Measurements from ENCODE around the gene TMEM117. TPM values are rescaled to one million over a fixed set of nuclear protein-coding genes. Genes with fewer than 3 reads are reported as not detected.

The TMEM117 gene
- total and polyA plus RNA-seq, 7 donors: 1.9 to 4.7 (median 3.9) TPM

DNA sequence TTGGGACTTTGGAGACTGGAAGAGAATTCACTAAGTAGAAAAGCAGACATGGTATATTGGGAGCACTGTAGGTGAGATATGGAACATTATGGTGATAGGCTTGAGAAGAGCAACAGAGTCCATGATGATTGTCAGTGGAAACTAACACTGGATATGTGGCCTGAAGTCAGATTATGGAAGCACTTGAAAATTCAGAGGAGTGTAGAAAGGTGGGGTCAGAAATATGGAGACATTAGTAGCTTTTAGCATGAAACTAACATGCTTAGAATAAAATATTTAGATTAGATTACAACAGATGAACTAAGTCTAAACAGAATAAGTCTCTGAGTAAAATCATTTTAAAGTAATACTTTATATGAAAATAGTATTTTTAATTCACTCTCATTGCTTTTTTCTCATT lies 499.1 kb downstream of the TMEM117 start:
- DNase-seq (no peak), ATAC-seq (no peak)
- H3K4me3 ChIP-seq: no peak overlapping the region
- no peaks in the 10 kb centered on the region for H3K36me3 ChIP-seq (ENCODE audit: insufficient read depth in 1 of 2, low read depth in 1 of 2)
- H3K27me3 ChIP-seq (ENCODE audit: insufficient read depth in 3 of 3, low read length in 2 of 3): no peaks in the 10 kb centered on the region
- H3K27ac ChIP-seq: no peak overlapping the region
- intact Hi-C loops (cut with DNase I): no loop called here
- H3K4me1 ChIP-seq: no peaks in the 10 kb centered on the region
- TF ChIP-seq, protein P1, sequence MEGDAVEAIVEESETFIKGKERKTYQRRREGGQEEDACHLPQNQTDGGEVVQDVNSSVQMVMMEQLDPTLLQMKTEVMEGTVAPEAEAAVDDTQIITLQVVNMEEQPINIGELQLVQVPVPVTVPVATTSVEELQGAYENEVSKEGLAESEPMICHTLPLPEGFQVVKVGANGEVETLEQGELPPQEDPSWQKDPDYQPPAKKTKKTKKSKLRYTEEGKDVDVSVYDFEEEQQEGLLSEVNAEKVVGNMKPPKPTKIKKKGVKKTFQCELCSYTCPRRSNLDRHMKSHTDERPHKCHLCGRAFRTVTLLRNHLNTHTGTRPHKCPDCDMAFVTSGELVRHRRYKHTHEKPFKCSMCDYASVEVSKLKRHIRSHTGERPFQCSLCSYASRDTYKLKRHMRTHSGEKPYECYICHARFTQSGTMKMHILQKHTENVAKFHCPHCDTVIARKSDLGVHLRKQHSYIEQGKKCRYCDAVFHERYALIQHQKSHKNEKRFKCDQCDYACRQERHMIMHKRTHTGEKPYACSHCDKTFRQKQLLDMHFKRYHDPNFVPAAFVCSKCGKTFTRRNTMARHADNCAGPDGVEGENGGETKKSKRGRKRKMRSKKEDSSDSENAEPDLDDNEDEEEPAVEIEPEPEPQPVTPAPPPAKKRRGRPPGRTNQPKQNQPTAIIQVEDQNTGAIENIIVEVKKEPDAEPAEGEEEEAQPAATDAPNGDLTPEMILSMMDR (IDR thresholded peaks at IDR 0.05): no peak
- H3K9me3 ChIP-seq: no peaks in the 10 kb centered on the region

DNA sequence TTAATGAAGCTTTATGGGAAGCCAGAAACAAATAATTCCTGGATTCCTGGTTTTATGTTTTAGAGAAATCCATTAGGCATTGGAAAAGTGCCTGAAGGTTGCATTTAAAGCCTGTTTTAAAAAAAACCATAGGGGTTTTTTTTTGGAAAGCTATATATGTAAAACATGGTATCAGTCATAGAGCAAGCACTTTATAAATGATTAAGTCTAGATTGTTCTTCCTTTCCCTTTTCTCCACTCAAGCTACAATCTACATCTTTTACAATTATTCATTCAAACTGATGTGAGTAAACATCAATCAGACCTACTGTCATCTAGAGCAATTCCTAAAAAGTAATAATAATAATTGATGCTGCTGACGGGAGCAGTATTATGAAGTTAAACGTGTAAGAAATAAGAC lies 500.7 kb downstream of the TMEM117 start:
- H3K27me3 ChIP-seq (ENCODE audit: insufficient read depth in 3 of 3, low read length in 2 of 3): no peaks in the 10 kb centered on the region
- no peak for DNase-seq
- H3K4me3 ChIP-seq: no peak overlapping the region
- WGBS, 3 donors: 92 to 95% (median 93%) methylated on average over 2 of the region's 2 CpGs
- ATAC-seq: no peak
- H3K4me1 ChIP-seq: no peaks in the 10 kb centered on the region
- intact Hi-C loops (cut with DNase I): no loop called here
- H3K27ac ChIP-seq: no peak overlapping the region
- no peaks in the 10 kb centered on the region for H3K9me3 ChIP-seq
- no peaks in the 10 kb centered on the region for H3K36me3 ChIP-seq (ENCODE audit: insufficient read depth in 1 of 2, low read depth in 1 of 2)
- TF ChIP-seq, protein P1 (IDR thresholded peaks at IDR 0.05): no peak

DNA sequence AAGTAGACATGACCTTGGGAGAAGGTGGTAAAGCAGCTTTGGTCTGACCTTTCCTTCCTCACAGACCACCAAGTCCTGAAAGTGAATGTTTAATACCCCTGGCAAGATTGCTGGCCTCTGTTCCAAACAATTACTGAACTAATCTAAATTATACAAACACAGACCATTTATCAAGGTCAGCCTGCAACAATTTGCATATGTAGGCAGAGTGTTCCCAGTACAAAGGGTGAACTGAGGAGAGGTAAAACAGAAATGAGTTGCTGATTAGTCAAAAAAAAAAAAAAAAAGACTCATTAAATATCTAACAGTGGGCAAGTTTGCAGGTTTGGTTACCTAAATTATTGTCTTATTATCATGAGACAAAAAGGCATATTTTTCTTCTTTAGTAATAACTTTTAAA lies 506.5 kb downstream of the TMEM117 start:
- TF ChIP-seq, protein P1 (IDR thresholded peaks at IDR 0.05): no peak
- Histone ChIP-seq H3K4me1 (no peaks in the 10 kb centered on the region), H3K9me3 (no peaks in the 10 kb centered on the region), H3K4me3 (no peak overlapping the region), H3K27me3 (ENCODE audit: insufficient read depth in 3 of 3, low read length in 2 of 3) (no peaks in the 10 kb centered on the region), H3K36me3 (ENCODE audit: insufficient read depth in 1 of 2, low read depth in 1 of 2) (no peaks in the 10 kb centered on the region), H3K27ac (no peak overlapping the region)
- intact Hi-C loops (cut with DNase I): no loop called here
- ATAC-seq: no peak
- no peak for DNase-seq

DNA sequence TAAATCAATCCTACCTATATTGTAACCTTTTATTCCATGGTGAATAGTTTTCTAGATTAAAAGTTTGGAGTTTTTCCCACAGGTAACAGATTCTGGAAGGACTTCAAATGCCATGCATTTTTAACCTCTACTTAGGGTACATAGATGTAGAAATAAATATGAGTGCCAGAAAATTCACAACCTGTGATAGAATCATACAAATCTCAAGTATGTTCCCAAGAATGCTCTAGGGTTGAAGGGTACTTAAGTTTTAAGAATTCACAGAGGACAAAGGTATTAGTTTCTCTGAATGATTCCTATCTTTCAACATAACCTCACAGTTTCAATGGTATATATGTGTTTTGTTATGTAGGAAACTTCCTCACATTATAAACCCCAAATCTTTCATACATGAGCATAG lies 511.3 kb downstream of the TMEM117 start:
- ATAC-seq: no peak
- H3K27me3 ChIP-seq (ENCODE audit: insufficient read depth in 3 of 3, low read length in 2 of 3): no peaks in the 10 kb centered on the region
- H3K9me3 ChIP-seq: no peaks in the 10 kb centered on the region
- intact Hi-C loops (cut with DNase I): no loop called here
- TF ChIP-seq, protein P1 (IDR thresholded peaks at IDR 0.05): no peak
- H3K4me3 ChIP-seq: no peak overlapping the region
- no peak overlapping the region for H3K27ac ChIP-seq
- H3K4me1 ChIP-seq: no peaks in the 10 kb centered on the region
- H3K36me3 ChIP-seq (ENCODE audit: insufficient read depth in 1 of 2, low read depth in 1 of 2): no peaks in the 10 kb centered on the region
- no peak for DNase-seq

DNA sequence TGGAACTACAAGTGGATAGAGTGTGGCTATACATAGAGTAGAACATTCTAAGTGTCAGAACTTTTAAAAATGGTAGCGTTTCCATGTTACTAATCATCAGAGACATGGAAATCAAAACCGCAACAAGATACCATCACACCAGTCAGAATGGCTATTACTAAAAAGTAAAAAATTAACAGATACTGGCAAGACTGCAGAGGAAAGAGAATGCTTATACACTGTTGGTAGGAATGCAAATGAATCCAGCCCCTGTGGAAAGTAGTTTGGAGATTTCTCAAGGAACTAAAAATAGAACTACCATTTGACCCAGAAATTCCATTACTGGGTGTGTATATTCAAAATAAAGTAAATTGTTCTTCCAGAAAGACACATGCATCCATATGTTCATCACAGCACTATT lies 521.6 kb downstream of the TMEM117 start:
- WGBS, 3 donors: 97 to 100% (median 100%) methylated on average over 2 of the region's 2 CpGs
- no peak for ATAC-seq
- DNase-seq: no peak
- TF ChIP-seq, protein P1 (IDR thresholded peaks at IDR 0.05): no peak
- H3K4me3 ChIP-seq: no peak overlapping the region
- no peak overlapping the region for H3K27ac ChIP-seq
- H3K36me3 ChIP-seq (ENCODE audit: insufficient read depth in 1 of 2, low read depth in 1 of 2): no peaks in the 10 kb centered on the region
- H3K27me3 ChIP-seq (ENCODE audit: insufficient read depth in 3 of 3, low read length in 2 of 3): no peaks in the 10 kb centered on the region
- no peaks in the 10 kb centered on the region for H3K4me1 ChIP-seq
- no peaks in the 10 kb centered on the region for H3K9me3 ChIP-seq
- intact Hi-C loops (cut with DNase I): no loop called here

All from psoas muscle (tissue), 8 donors.